HepG2 (cell line): Measurements from ENCODE around the gene MYH9. TPM values are rescaled to one million over a fixed set of nuclear protein-coding genes. Genes with fewer than 3 reads are reported as not detected.

Experiments used
- ARNTL ChIP-seq: sonication (generic); formaldehyde crosslinking; IDR thresholded peaks from 2 replicates; pipeline ENCODE4 v1.4.0; 2020; ENCODE audit warnings: mild to moderate bottlenecking, missing genetic modification reagents
- CENPX ChIP-seq: sonication (generic); formaldehyde crosslinking; IDR thresholded peaks from 2 replicates; pipeline ENCODE4 v1.9.0; 2021; ENCODE audit warnings: mild to moderate bottlenecking, missing genetic modification reagents, moderate library complexity
- GZF1 ChIP-seq: sonication (generic); formaldehyde crosslinking; IDR thresholded peaks from 2 replicates; pipeline ENCODE4 v1.5.1; 2020; ENCODE audit warnings: mild to moderate bottlenecking, missing genetic modification reagents
- MEIS1 ChIP-seq: sonication (generic); formaldehyde crosslinking; IDR thresholded peaks from 2 replicates; pipeline ENCODE4 v1.9.0; 2021; ENCODE audit warnings: mild to moderate bottlenecking, missing genetic modification reagents, moderate library complexity, borderline replicate concordance
- MIER2 ChIP-seq: IDR thresholded peaks from 2 replicates; pipeline ENCODE4 v1.6.1; 2016; ENCODE audit warnings: missing biosample characterization, missing genetic modification reagents
- PHF20 ChIP-seq: sonication (generic); formaldehyde crosslinking; IDR thresholded peaks from 2 replicates; pipeline ENCODE4 v1.5.0; 2020; ENCODE audit warnings: mild to moderate bottlenecking, missing genetic modification reagents
- PRMT3 ChIP-seq: sonication (generic); formaldehyde crosslinking; IDR thresholded peaks from 2 replicates; pipeline ENCODE4 v1.8.1; 2022; ENCODE audit warnings: low read depth, mild to moderate bottlenecking, moderate library complexity, missing genetic modification reagents, borderline replicate concordance
- RFX1 ChIP-seq: fragments of 450-650 bp; IDR thresholded peaks from 2 replicates; pipeline ENCODE4 v1.6.1; 2017
- STAG1 ChIP-seq: sonication (generic); formaldehyde crosslinking; IDR thresholded peaks from 2 replicates; pipeline ENCODE4 v1.4.0; 2020; ENCODE audit warnings: missing genetic modification reagents
- ZNF180 ChIP-seq: sonication (generic); formaldehyde crosslinking; IDR thresholded peaks from 2 replicates; pipeline ENCODE4 v1.4.0; 2020; ENCODE audit warnings: low read depth, missing genetic modification reagents, borderline replicate concordance
- ZNF253 ChIP-seq: sonication (generic); formaldehyde crosslinking; IDR thresholded peaks from 2 replicates; pipeline ENCODE4 v1.8.0; 2022; ENCODE audit warnings: mild to moderate bottlenecking, missing genetic modification reagents, borderline replicate concordance
- ZNF460 ChIP-seq: sonication (generic); formaldehyde crosslinking; IDR thresholded peaks from 2 replicates; pipeline ENCODE4 v1.5.1; 2020; ENCODE audit warnings: missing genetic modification reagents, mild to moderate bottlenecking, borderline replicate concordance
- ZNF891 ChIP-seq: sonication (generic); formaldehyde crosslinking; IDR thresholded peaks from 2 replicates; pipeline ENCODE4 v1.5.0; 2020; ENCODE audit warnings: mild to moderate bottlenecking, missing genetic modification reagents
- polyA plus RNA-seq, 8 experiments: library from polyadenylated mRNA; depleted of rRNA in 3 of 8; stranded (reverse) in 7 of 8; unstranded in 1 of 8; fragments of >200 nt; fragmentation: Illumina TruSeq in 4 of 8; extraction: Trizol in 4 of 8; gene quantifications; 2 replicates each; pipeline versions ENCODE4 v1.2.1 to v1.2.3, GENCODE V29; 2011 to 2016; ENCODE audit warnings: low read depth in 4 of 8, missing spikeins in 1 of 8, mixed read lengths in 1 of 8; ENCODE audit not compliant: insufficient read depth in 1 of 8
- total RNA-seq, 5 experiments: library from RNA; depleted of rRNA; stranded (reverse); fragments of >200 nt; fragmentation: Illumina TruSeq; extraction: Trizol; gene quantifications; 2 replicates each; pipeline ENCODE4 v1.2.3, GENCODE V29; 2016; ENCODE audit warnings: low read depth in 1 of 5
- TF ChIP-seq, protein P1 (sequence below): sonication (generic); formaldehyde crosslinking; IDR thresholded peaks from 2 replicates; pipeline ENCODE4 v1.4.0; 2020; ENCODE audit warnings: missing genetic modification reagents
- TF ChIP-seq, protein P2 (sequence below): sonication (generic); formaldehyde crosslinking; IDR thresholded peaks from 2 replicates; pipeline ENCODE4 v1.8.0; 2022; ENCODE audit warnings: mild to moderate bottlenecking, missing genetic modification reagents
- TF ChIP-seq, protein P3 (sequence below): sonication (generic); formaldehyde crosslinking; IDR thresholded peaks from 2 replicates; pipeline ENCODE4 v1.5.1; 2020; ENCODE audit warnings: missing genetic modification reagents, mild to moderate bottlenecking, borderline replicate concordance

Gene MYH9
- total and polyA plus RNA-seq, 2 of the 13 experiments (the other 11 are each of a cell fraction or from before 2014, with no cell fraction given): 50.7 to 98.5 TPM

DNA sequence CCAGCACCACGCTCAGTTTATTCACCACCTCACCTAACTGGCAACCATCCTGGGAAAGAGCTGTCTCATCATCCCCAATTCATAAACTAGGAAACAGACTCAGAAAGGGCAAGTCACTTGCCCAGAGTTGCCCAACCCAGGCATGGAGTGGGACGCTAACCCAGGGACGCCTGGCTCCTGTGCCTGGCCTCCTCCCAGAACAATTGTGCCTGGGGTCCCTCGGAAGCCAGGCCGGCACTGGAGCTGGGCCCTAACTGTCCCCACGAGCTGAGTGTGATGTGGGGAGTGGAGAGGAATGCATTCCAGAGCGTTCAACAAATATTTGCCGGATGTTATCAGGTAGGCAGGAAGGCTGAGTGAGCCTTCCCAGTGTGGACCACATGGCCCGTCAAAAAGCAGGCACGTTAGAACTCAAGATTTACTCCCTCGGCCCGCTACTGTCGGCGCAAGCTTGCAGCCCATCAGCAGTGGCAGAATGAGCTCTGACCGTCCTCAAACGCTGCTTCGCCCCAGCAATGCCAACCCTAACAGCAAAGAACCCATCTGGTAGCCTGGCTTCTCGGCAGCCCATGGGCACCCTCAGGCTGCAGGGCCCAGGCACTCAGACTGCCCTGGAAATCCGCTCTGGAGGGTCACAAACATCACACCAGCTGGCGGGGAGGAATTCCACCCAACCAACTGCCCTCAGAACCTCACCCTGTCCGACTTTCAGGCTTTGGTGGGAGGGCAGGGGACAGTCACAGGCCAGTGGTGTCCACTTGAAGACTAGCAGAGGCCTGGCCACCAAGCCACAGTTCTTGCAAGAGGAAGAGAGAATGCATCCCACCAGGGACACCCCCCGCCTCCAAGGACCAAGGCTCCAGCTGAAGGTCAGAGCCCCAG lies 35.6 kb downstream of the MYH9 start (continued):
- TF ChIP-seq ZNF180: 0 out of 2 replicates have a peak, but pooled peaks have one; percentile 59
- TF ChIP-seq MEIS1 (CRISPR knock-in tag): peak; percentile 78
- TF ChIP-seq MIER2 (CRISPR knock-in tag): no peak
- 0 out of 2 replicates have a peak, but pooled peaks have one; percentile 23 for TF ChIP-seq PHF20 (CRISPR knock-in tag)
- TF ChIP-seq ZNF460 (CRISPR knock-in tag): no peak
- TF ChIP-seq ZNF891 (CRISPR knock-in tag): peak; percentile 11; the same call in 1 of the 2 replicates
- TF ChIP-seq STAG1: peak; percentile 24; the same call in 1 of the 2 replicates
- TF ChIP-seq ARNTL: peak; percentile 74
- no peak for TF ChIP-seq PRMT3
- TF ChIP-seq, protein P1, sequence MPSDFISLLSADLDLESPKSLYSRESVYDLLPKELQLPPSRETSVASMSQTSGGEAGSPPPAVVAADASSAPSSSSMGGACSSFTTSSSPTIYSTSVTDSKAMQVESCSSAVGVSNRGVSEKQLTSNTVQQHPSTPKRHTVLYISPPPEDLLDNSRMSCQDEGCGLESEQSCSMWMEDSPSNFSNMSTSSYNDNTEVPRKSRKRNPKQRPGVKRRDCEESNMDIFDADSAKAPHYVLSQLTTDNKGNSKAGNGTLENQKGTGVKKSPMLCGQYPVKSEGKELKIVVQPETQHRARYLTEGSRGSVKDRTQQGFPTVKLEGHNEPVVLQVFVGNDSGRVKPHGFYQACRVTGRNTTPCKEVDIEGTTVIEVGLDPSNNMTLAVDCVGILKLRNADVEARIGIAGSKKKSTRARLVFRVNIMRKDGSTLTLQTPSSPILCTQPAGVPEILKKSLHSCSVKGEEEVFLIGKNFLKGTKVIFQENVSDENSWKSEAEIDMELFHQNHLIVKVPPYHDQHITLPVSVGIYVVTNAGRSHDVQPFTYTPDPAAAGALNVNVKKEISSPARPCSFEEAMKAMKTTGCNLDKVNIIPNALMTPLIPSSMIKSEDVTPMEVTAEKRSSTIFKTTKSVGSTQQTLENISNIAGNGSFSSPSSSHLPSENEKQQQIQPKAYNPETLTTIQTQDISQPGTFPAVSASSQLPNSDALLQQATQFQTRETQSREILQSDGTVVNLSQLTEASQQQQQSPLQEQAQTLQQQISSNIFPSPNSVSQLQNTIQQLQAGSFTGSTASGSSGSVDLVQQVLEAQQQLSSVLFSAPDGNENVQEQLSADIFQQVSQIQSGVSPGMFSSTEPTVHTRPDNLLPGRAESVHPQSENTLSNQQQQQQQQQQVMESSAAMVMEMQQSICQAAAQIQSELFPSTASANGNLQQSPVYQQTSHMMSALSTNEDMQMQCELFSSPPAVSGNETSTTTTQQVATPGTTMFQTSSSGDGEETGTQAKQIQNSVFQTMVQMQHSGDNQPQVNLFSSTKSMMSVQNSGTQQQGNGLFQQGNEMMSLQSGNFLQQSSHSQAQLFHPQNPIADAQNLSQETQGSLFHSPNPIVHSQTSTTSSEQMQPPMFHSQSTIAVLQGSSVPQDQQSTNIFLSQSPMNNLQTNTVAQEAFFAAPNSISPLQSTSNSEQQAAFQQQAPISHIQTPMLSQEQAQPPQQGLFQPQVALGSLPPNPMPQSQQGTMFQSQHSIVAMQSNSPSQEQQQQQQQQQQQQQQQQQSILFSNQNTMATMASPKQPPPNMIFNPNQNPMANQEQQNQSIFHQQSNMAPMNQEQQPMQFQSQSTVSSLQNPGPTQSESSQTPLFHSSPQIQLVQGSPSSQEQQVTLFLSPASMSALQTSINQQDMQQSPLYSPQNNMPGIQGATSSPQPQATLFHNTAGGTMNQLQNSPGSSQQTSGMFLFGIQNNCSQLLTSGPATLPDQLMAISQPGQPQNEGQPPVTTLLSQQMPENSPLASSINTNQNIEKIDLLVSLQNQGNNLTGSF (CRISPR knock-in tag): no peak; the same call in 1 of the 2 replicates
- TF ChIP-seq, protein P2, sequence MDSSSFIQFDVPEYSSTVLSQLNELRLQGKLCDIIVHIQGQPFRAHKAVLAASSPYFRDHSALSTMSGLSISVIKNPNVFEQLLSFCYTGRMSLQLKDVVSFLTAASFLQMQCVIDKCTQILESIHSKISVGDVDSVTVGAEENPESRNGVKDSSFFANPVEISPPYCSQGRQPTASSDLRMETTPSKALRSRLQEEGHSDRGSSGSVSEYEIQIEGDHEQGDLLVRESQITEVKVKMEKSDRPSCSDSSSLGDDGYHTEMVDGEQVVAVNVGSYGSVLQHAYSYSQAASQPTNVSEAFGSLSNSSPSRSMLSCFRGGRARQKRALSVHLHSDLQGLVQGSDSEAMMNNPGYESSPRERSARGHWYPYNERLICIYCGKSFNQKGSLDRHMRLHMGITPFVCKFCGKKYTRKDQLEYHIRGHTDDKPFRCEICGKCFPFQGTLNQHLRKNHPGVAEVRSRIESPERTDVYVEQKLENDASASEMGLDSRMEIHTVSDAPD: no peak
- TF ChIP-seq, protein P3, sequence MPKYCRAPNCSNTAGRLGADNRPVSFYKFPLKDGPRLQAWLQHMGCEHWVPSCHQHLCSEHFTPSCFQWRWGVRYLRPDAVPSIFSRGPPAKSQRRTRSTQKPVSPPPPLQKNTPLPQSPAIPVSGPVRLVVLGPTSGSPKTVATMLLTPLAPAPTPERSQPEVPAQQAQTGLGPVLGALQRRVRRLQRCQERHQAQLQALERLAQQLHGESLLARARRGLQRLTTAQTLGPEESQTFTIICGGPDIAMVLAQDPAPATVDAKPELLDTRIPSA (CRISPR knock-in tag): no peak
- no peak for TF ChIP-seq GZF1 (CRISPR knock-in tag)
- no peak for TF ChIP-seq RFX1
- TF ChIP-seq CENPX (CRISPR knock-in tag): no peak
- no peak for TF ChIP-seq ZNF253 (CRISPR knock-in tag)
